Vagina (tissue), 2 donors: ENCODE measurements around the gene SUDS3. TPM values are rescaled to one million over a fixed set of nuclear protein-coding genes. Genes with fewer than 3 reads are reported as not detected.
A peak's percentile ranks its signal among the peaks of the same experiment; 100 is the strongest.

Experiments
- DNase-seq, 2 donors: peaks; one replicate each; pipeline ENCODE4 v3.0.0-alpha.2; 2017; ENCODE audit errors: extremely low spot score in 2 of 2
- H3K27ac ChIP-seq: fragments of 200-600 bp; sonication (generic); one replicate; pipeline ENCODE4 v1.5.1; 2019
- H3K27me3 ChIP-seq: fragments of 200-600 bp; sonication (generic); one replicate; pipeline ENCODE4 v1.5.1; 2019
- H3K36me3 ChIP-seq, 2 donors: fragments of 200-600 bp; sonication (generic); one replicate each; pipeline ENCODE4 v1.5.1; 2017 to 2019
- H3K4me1 ChIP-seq: fragments of 200-600 bp; sonication (generic); one replicate; pipeline ENCODE4 v1.5.1; 2019
- H3K4me3 ChIP-seq, 2 donors: fragments of 200-600 bp; sonication (generic); 1 replicate in 1 of 2; 2 replicates in 1 of 2; pipeline ENCODE4 v1.5.1; 2016 to 2019
- H3K9me3 ChIP-seq: fragments of 200-600 bp; sonication (generic); one replicate; pipeline ENCODE4 v1.5.1; 2019
- CTCF ChIP-seq, 3 experiments: fragments of 450-650 bp in 2 of 3; fragments of 200-600 bp in 1 of 3; sonication (generic) in 1 of 3; IDR thresholded peaks; one replicate each; pipeline ENCODE4 v1.5.1; 2017 to 2019; ENCODE audit warnings: antibody characterized with exemption in 3 of 3, mild to moderate bottlenecking in 2 of 3, moderate library complexity in 2 of 3
- POLR2A ChIP-seq, 2 donors: fragments of 450-650 bp; IDR thresholded peaks; one replicate each; pipeline ENCODE4 v1.6.1; 2017; ENCODE audit warnings: antibody characterized with exemption in 2 of 2, mild to moderate bottlenecking in 2 of 2, moderate library complexity in 2 of 2
- POLR2AphosphoS5 ChIP-seq, 2 donors: sonication (generic); formaldehyde crosslinking; IDR thresholded peaks; one replicate each; pipeline ENCODE4 v1.9.0; 2017; ENCODE audit warnings: antibody characterized with exemption in 2 of 2, mild to moderate bottlenecking in 2 of 2, low read depth in 1 of 2; ENCODE audit not compliant: insufficient read depth in 1 of 2
- intact Hi-C: fragments of 100-400 bp; cut with DNase I; formaldehyde crosslinking; loops from one replicate; pipeline ENCODE4 v1.15.1; 2023
- total RNA-seq: library from RNA; depleted of rRNA; stranded (reverse); fragments of >200 nt; gene quantifications from one replicate; pipeline ENCODE4 v1.2.3, GENCODE V29; 2016

SUDS3 gene
- total RNA-seq, 1 donor from 2014 or later = 26.3 TPM

GRCh38 chr12:118359541-118359915 lies 16.8 kb upstream of the SUDS3 start:
- no peak for TF ChIP-seq CTCF (IDR thresholded peaks at IDR 0.05)
- no peak for TF ChIP-seq POLR2AphosphoS5 (IDR thresholded peaks at IDR 0.05; ENCODE audit: insufficient read depth in 1 of 2, low read depth in 1 of 2)
- TF ChIP-seq POLR2A (IDR thresholded peaks at IDR 0.05) = no peak
- H3K4me3 ChIP-seq = no peak overlapping the region
- intact Hi-C loops = no loop called here
- peak overlapping the region; percentile 15 for H3K27ac ChIP-seq
- H3K36me3 ChIP-seq = no peaks in the 10 kb centered on the region
- no peak for DNase-seq
- no peaks in the 10 kb centered on the region for H3K27me3 ChIP-seq
- H3K9me3 ChIP-seq = no peaks in the 10 kb centered on the region
- peaks cover 24% of the 10 kb centered on the region for H3K4me1 ChIP-seq

GRCh38 chr12:118361092-118361404 lies 15.3 kb upstream of the SUDS3 start:
- intact Hi-C loops = no loop called here
- peaks cover 24% of the 10 kb centered on the region for H3K4me1 ChIP-seq
- no peak overlapping the region for H3K4me3 ChIP-seq
- no peaks in the 10 kb centered on the region for H3K9me3 ChIP-seq
- no peak overlapping the region for H3K27ac ChIP-seq
- no peaks in the 10 kb centered on the region for H3K27me3 ChIP-seq
- TF ChIP-seq CTCF (IDR thresholded peaks at IDR 0.05) (no peak), POLR2AphosphoS5 (IDR thresholded peaks at IDR 0.05; ENCODE audit: insufficient read depth in 1 of 2, low read depth in 1 of 2) (no peak), POLR2A (IDR thresholded peaks at IDR 0.05) (no peak)
- no peak for DNase-seq
- H3K36me3 ChIP-seq = no peaks in the 10 kb centered on the region

DNA sequence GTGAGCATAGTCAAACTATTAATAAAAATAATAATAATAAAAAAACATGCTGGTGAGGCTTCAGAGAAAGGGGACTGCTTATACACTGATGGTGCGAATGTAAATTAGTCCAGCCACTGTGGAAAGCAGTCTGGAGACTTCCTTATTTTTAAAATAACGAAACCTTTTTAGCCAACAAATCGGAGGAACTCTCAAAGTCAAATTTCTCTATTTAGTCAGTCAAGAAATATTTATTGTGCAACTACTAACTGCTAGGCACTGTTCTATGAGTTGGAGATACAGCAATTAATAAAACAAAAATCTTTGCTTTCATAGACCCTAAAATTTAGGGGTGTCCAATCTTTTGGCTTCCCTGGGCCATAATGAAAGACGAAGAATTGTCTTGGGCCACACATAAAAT lies 14.5 kb upstream of the SUDS3 start:
- intact Hi-C loops = no loop called here
- DNase-seq = no peak
- H3K4me1 ChIP-seq = peaks cover 17% of the 10 kb centered on the region
- TF ChIP-seq CTCF (IDR thresholded peaks at IDR 0.05) (no peak), POLR2A (IDR thresholded peaks at IDR 0.05) (no peak), POLR2AphosphoS5 (IDR thresholded peaks at IDR 0.05; ENCODE audit: insufficient read depth in 1 of 2, low read depth in 1 of 2) (no peak)
- no peaks in the 10 kb centered on the region for H3K27me3 ChIP-seq
- no peak overlapping the region for H3K27ac ChIP-seq
- no peaks in the 10 kb centered on the region for H3K36me3 ChIP-seq
- no peaks in the 10 kb centered on the region for H3K9me3 ChIP-seq
- no peak overlapping the region for H3K4me3 ChIP-seq

DNA sequence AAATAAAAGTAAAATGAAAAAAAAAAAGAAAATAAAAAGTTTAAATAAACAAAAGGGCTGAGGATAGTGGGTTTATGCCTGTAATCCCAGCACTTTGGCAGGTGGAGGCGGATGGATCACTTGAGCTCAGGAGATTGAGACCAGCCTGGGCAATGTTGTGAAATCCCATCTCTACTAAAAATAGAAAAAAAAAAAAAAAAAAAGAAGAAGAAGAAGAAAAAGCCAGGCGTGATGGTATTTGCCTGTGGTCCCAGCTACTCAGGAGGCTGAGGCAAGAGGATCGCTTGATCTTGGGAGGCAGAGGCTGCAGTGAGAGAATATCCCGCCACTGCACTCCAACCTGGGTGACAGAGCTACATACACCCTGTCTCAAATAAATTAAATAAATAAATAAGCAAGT lies 7.5 kb upstream of the SUDS3 start:
- no peaks in the 10 kb centered on the region for H3K36me3 ChIP-seq
- no peaks in the 10 kb centered on the region for H3K27me3 ChIP-seq
- H3K4me1 ChIP-seq = peaks cover 26% of the 10 kb centered on the region
- no peak overlapping the region for H3K4me3 ChIP-seq
- H3K27ac ChIP-seq = no peak overlapping the region
- H3K9me3 ChIP-seq = no peaks in the 10 kb centered on the region
- intact Hi-C loops = no loop called here
- TF ChIP-seq POLR2A (IDR thresholded peaks at IDR 0.05) = no peak
- TF ChIP-seq POLR2AphosphoS5 (IDR thresholded peaks at IDR 0.05; ENCODE audit: insufficient read depth in 1 of 2, low read depth in 1 of 2) = no peak
- TF ChIP-seq CTCF (IDR thresholded peaks at IDR 0.05) = no peak
- DNase-seq = no peak

- TF ChIP-seq CTCF (IDR thresholded peaks at IDR 0.05) = no peak
- TF ChIP-seq POLR2AphosphoS5 (IDR thresholded peaks at IDR 0.05; ENCODE audit: insufficient read depth in 1 of 2, low read depth in 1 of 2) = no peak
- no peak for TF ChIP-seq POLR2A (IDR thresholded peaks at IDR 0.05)
- no peaks in the 10 kb centered on the region for H3K9me3 ChIP-seq
- no peak overlapping the region for H3K27ac ChIP-seq
- H3K4me1 ChIP-seq = peaks cover 41% of the 10 kb centered on the region
- peak overlapping the region in 1 of 2 donors; percentile 83 for H3K4me3 ChIP-seq
- intact Hi-C loops = loop anchor here (5.0 kb wide), 1 partner anchor 308 kb away; the partner anchor contains the start of gene WSB2
- no peaks in the 10 kb centered on the region for H3K36me3 ChIP-seq
- DNase-seq = no peak
- no peaks in the 10 kb centered on the region for H3K27me3 ChIP-seq
Measured at GRCh38 chr12:118370601-118371000, 5.8 kb upstream of the SUDS3 start.
